Fibroblast of villous mesenchyme (primary cell): ENCODE measurements around the gene ATAD2B. TPM values are rescaled to one million over a fixed set of nuclear protein-coding genes. Genes with fewer than 3 reads are reported as not detected.

Experiments used
- DNase-seq: peaks from one replicate; pipeline ENCODE4 v3.0.0-alpha.2; 2010; ENCODE audit warnings: low read depth
- H3K4me3 ChIP-seq: 2 replicates; pipeline ENCODE4 v1.5.1; 2011; ENCODE audit warnings: low read depth, mild to moderate bottlenecking, low read length
- total RNA-seq: library from RNA; depleted of rRNA; stranded (reverse); fragments of >200 nt; gene quantifications from 2 replicates; pipeline ENCODE4 v1.2.3, GENCODE V29; 2012
- TF ChIP-seq, protein P1 (sequence below): IDR thresholded peaks from 2 replicates; pipeline ENCODE4 v1.5.1; 2012; ENCODE audit warnings: low read depth, mild to moderate bottlenecking, low read length; ENCODE audit not compliant: insufficient read depth

Gene ATAD2B
- total RNA-seq, 1 donor: 16.0 TPM

DNA sequence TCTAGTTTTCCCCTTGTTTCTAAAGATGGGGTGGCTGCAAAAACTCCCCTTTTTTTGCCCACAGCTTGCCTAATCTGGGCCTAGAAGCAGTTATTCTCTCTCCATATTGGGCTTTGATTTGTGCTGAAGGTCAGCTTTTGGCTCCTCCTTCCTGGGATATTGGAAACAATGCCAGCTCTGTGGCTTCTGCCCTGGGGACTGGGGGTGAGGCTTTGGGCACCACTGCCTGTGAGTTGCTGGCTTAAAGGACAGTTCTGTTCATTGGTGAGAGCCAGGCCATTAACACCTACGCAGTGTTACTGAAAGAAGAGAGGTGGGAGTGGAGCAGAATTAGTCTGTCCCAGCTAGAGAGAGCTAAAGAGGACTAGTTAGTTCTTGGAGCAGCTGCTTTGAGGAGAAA lies 17.6 kb upstream of the ATAD2B start:
- DNase-seq: no peak
- TF ChIP-seq, protein P1, sequence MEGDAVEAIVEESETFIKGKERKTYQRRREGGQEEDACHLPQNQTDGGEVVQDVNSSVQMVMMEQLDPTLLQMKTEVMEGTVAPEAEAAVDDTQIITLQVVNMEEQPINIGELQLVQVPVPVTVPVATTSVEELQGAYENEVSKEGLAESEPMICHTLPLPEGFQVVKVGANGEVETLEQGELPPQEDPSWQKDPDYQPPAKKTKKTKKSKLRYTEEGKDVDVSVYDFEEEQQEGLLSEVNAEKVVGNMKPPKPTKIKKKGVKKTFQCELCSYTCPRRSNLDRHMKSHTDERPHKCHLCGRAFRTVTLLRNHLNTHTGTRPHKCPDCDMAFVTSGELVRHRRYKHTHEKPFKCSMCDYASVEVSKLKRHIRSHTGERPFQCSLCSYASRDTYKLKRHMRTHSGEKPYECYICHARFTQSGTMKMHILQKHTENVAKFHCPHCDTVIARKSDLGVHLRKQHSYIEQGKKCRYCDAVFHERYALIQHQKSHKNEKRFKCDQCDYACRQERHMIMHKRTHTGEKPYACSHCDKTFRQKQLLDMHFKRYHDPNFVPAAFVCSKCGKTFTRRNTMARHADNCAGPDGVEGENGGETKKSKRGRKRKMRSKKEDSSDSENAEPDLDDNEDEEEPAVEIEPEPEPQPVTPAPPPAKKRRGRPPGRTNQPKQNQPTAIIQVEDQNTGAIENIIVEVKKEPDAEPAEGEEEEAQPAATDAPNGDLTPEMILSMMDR: no peak
- H3K4me3 ChIP-seq: no peak overlapping the region

DNA sequence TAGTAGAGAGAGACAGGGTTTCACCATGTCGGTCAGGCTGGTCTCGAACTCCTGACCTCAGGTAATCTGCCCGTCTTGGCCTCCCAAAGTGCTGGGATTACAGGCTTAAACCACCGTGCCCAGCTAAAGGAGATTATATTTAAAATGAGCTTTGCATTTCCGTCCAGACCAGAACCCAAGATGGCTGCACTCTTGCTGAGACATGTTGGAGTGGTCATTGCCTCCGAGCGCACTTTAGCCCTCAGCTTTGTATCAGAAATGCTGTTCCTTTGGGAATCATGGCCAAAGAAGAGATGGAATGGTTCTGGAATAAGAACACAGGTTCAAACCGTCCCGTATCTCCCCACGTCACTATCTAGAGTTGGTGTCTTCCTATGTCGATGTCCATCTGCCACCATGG lies 16.7 kb upstream of the ATAD2B start:
- TF ChIP-seq, protein P1: no peak
- DNase-seq: no peak
- no peak overlapping the region for H3K4me3 ChIP-seq

DNA sequence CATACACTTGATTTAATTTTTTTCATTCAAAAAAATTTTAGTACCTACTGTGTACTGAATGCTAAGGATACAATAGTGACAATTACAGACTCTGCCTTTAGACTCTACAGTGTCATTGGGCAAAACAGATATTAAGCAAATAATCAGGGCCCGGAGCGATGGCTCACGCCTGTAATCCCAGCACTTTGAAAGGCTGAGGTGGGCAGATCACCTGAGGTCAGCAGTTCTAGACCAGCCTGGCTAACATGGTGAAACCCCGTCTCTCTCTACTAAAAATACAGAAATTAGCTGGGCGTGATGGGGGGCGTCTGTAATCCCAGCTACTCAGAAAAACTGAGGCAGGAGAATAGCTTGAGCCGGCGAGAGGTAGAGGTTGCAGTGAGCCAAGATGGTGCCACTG lies 14.7 kb upstream of the ATAD2B start:
- peak overlapping the region; percentile 82 for H3K4me3 ChIP-seq
- TF ChIP-seq, protein P1: no peak
- no peak for DNase-seq

DNA sequence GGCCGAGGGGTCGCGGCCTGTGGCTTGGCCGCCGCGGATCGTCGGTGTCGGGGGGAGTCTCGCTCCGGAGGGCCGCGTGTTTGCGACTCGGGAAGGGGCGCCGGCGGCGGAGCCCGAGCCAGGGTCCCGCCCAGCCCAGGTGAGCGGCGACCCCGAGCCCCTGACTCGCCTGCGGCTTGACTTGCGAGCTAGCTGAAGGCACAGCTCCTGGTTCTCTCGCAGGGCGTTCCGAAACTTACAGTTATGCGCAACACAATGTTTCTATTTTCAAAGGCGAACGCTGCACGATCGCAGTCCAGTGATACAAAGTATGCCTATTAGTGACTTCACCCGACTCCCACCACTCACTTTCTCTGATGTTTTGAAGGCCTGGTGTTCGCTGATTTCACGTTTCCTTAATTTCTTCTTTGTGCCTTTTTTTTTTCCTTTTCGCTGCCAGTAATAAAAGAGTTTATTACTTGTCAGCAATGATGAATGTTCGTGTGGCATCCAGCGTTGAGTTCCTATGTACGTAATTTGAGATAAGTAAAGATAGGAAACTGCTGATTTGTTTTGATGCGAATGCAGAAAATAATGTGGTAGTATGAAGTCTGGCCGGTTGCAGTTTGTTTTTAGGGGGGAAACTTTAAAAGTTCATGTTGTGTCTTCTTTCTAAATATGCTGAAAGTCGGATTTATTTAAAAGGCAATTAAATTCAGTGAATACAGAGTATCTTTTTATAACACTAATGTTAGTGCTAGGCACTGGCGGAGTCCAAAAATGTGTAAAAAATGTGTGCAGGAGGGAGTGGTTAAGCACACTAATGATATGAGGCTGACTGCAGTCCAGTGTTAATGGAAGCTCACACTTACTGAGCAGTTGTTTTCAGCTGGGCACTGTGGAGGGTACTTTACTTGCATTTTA lies 14.0 kb upstream of the ATAD2B start:
- DNase-seq: peak; percentile 71
- TF ChIP-seq, protein P1: no peak

DNA sequence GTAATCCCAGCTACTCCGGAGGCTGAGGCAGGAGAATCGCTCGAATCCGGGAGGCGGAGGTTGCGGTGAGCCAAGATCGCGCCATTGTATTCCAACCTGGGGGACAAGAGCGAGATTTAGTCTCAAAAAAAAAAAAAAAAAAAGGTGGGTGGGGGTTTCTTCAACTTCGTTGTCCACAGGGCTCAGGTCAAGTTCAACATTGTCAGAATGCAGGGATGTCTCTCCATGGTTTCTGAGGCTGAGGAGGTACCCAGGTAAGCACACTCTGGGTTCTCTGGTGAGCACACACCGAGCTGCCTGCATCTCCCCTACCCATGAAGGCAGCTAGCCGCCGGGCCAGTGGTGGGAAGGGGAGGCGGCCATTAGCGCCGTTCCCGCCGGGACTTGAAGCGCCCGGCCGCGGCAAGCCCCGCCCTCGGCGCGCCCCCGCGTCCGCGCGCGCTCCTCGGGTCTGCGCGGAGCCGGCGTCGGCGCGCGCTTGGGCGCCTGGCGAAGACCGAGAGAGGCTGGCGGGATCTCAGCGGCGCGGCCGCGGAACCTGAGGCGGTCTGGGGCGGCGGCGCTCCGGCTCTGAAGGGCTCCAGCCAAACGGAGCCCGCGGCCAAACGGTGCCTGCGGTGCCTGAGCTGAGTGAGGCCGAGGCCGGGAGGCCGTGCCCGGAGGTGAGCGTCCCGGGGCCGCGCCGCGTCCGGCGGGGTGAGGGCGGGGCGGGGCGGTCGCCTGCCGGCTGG lies 13.2 kb upstream of the ATAD2B start, which contains the start of gene UBXN2A:
TSS of gene UBXN2A (plus strand) at position 477 of the 731 bp plus-strand sequence. CDS start 17,852 bp downstream, outside the sequence.
- H3K4me3 ChIP-seq: peak within 1 kb of the TSS; percentile 82
- TF ChIP-seq, protein P1: no peak

More for the DNA sequence above, 14.0 kb upstream of the ATAD2B start:
- H3K4me3 ChIP-seq: peak overlapping the region; percentile 82

DNA sequence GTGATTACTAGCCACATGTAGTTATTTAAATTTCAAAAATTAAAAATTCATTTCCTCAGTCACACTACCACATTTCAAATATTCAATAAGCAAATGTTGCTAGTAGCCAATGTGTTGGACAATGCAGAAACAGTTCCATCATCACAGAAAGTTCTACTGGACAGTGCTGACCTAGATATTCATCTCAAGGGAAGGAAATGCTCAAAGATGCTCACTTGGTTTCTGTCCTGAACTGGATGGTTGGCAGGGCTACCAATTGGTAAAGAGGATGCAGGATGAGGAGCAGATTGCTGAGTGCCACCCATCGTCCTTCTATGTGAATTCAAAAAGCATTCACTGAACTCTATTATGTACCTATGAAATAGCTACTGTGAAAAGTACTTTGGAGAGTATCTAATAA lies 7.3 kb upstream of the ATAD2B start:
- TF ChIP-seq, protein P1: no peak
- no peak for DNase-seq
- H3K4me3 ChIP-seq: no peak overlapping the region

More for the DNA sequence above, 13.2 kb upstream of the ATAD2B start, which contains the start of gene UBXN2A:
- DNase-seq: peak; percentile 76
